H9 (cell line): ENCODE results near the gene GATA6. TPM values are rescaled to one million over a fixed set of nuclear protein-coding genes. Genes with fewer than 3 reads are reported as not detected.

Experiments
- DNase-seq: peaks from one replicate; pipeline ENCODE4 v3.0.0-alpha.2; 2017
- H2AFZ ChIP-seq: one replicate; pipeline ENCODE4 v1.6.1; 2013; ENCODE audit warnings: mild to moderate bottlenecking, low read length, control low read depth, moderate library complexity
- H2AK5ac ChIP-seq: 2 replicates; pipeline ENCODE4 v1.6.1; 2013; ENCODE audit warnings: low read length, control low read depth, mixed read lengths; ENCODE audit not compliant: insufficient read length
- H2BK120ac ChIP-seq: one replicate; pipeline ENCODE4 v1.6.1; 2013; ENCODE audit warnings: low read depth, mild to moderate bottlenecking, low read length, control low read depth, inconsistent platforms; ENCODE audit not compliant: poor library complexity, severe bottlenecking
- H2BK12ac ChIP-seq: 2 replicates; pipeline ENCODE4 v1.6.1; 2013; ENCODE audit warnings: low read length, control low read depth, mixed read lengths, low read depth; ENCODE audit not compliant: insufficient read length
- H2BK15ac ChIP-seq: 2 replicates; pipeline ENCODE4 v1.6.1; 2013; ENCODE audit warnings: low read depth, low read length, control low read depth
- H2BK20ac ChIP-seq: one replicate; pipeline ENCODE4 v1.6.1; 2013; ENCODE audit warnings: low read depth, mild to moderate bottlenecking, low read length, control low read depth, inconsistent platforms; ENCODE audit not compliant: poor library complexity, severe bottlenecking
- H2BK5ac ChIP-seq: 2 replicates; pipeline ENCODE4 v1.6.1; 2013; ENCODE audit warnings: low read length, control low read depth, mixed read lengths; ENCODE audit not compliant: insufficient read length
- H3K14ac ChIP-seq: 2 replicates; pipeline ENCODE4 v1.6.1; 2013; ENCODE audit warnings: low read length, control low read depth; ENCODE audit not compliant: insufficient read depth
- H3K18ac ChIP-seq: 2 replicates; pipeline ENCODE4 v1.6.1; 2013; ENCODE audit warnings: low read depth, mild to moderate bottlenecking, mixed read lengths, low read length, control low read depth; ENCODE audit not compliant: insufficient read length
- H3K23ac ChIP-seq: 2 replicates; pipeline ENCODE4 v1.6.1; 2013; ENCODE audit warnings: low read length, control low read depth, mixed read lengths, low read depth; ENCODE audit not compliant: insufficient read length
- H3K23me2 ChIP-seq: 2 replicates; pipeline ENCODE4 v1.6.1; 2013; ENCODE audit warnings: low read depth, mild to moderate bottlenecking, mixed read lengths, low read length, control low read depth; ENCODE audit not compliant: insufficient read length, poor library complexity, severe bottlenecking
- H3K27ac ChIP-seq: 2 replicates; pipeline ENCODE4 v1.5.1; 2013; ENCODE audit warnings: low read length, control low read depth, mixed read lengths, low read depth; ENCODE audit not compliant: insufficient read length
- H3K27me3 ChIP-seq: 2 replicates; pipeline ENCODE4 v1.6.1; 2013; ENCODE audit warnings: low read length, control low read depth, inconsistent platforms; ENCODE audit not compliant: insufficient read depth
- H3K4ac ChIP-seq: 2 replicates; pipeline ENCODE4 v1.6.1; 2013; ENCODE audit warnings: low read depth, mild to moderate bottlenecking, control low read depth, inconsistent platforms, low read length, moderate library complexity
- H3K4me1 ChIP-seq: 2 replicates; pipeline ENCODE4 v1.6.1; 2013; ENCODE audit warnings: low read length, control low read depth, inconsistent platforms; ENCODE audit not compliant: insufficient read depth
- H3K4me2 ChIP-seq: 2 replicates; pipeline ENCODE4 v1.6.1; 2013; ENCODE audit warnings: low read length, control low read depth, mixed read lengths; ENCODE audit not compliant: insufficient read length, insufficient read depth
- H3K56ac ChIP-seq: 2 replicates; pipeline ENCODE4 v1.6.1; 2013; ENCODE audit warnings: low read depth, mild to moderate bottlenecking, mixed read lengths, low read length, control low read depth; ENCODE audit not compliant: insufficient read length
- H3K79me1 ChIP-seq: 2 replicates; pipeline ENCODE4 v1.6.1; 2013; ENCODE audit warnings: low read depth, mild to moderate bottlenecking, moderate library complexity, low read length, control low read depth, inconsistent platforms; ENCODE audit not compliant: insufficient read depth, poor library complexity, severe bottlenecking
- H3K79me2 ChIP-seq: 2 replicates; pipeline ENCODE4 v1.6.1; 2013; ENCODE audit warnings: low read length, control low read depth, inconsistent platforms; ENCODE audit not compliant: insufficient read depth
- H3K9ac ChIP-seq: 2 replicates; pipeline ENCODE4 v1.6.1; 2013; ENCODE audit warnings: low read length, control low read depth, mixed read lengths; ENCODE audit not compliant: insufficient read length; ENCODE audit errors: extremely low read depth
- H3K9me3 ChIP-seq: one replicate; pipeline ENCODE4 v1.6.1; 2013; ENCODE audit warnings: low read depth, low read length, inconsistent platforms; ENCODE audit not compliant: control insufficient read depth
- H3T11ph ChIP-seq: one replicate; pipeline ENCODE4 v1.6.1; 2013; ENCODE audit warnings: mild to moderate bottlenecking, low read length, control low read depth, inconsistent platforms
- H4K20me1 ChIP-seq: one replicate; pipeline ENCODE4 v1.6.1; 2013; ENCODE audit not compliant: control insufficient read depth, insufficient read length, insufficient read depth
- H4K5ac ChIP-seq: 2 replicates; pipeline ENCODE4 v1.6.1; 2013; ENCODE audit warnings: low read depth, mild to moderate bottlenecking, mixed read lengths, low read length, control low read depth; ENCODE audit not compliant: insufficient read length
- H4K8ac ChIP-seq: replicated peaks from 2 replicates; pipeline ENCODE4 v1.6.1; 2013; ENCODE audit warnings: low read length, control low read depth, mixed read lengths, low read depth; ENCODE audit not compliant: insufficient read length
- H4K91ac ChIP-seq: 2 replicates; pipeline ENCODE4 v1.6.1; 2013; ENCODE audit warnings: low read depth, mild to moderate bottlenecking, moderate library complexity, mixed read lengths, low read length, control low read depth; ENCODE audit not compliant: insufficient read length
- H3K27ac Mint-ChIP-seq, 3 experiments: 2 replicates in 2 of 3; 3 replicates in 1 of 3; pipeline ENCODE4 v1.8.0; 2020 to 2021; ENCODE audit warnings: mixed read lengths in 3 of 3, mild to moderate bottlenecking in 1 of 3, moderate library complexity in 1 of 3
- H3K27me3 Mint-ChIP-seq: 2 replicates; pipeline ENCODE4 v1.8.0; 2021; ENCODE audit warnings: low read depth, mild to moderate bottlenecking, moderate library complexity, mixed read lengths
- H3K36me3 Mint-ChIP-seq, 3 experiments: 2 replicates in 2 of 3; 3 replicates in 1 of 3; pipeline ENCODE4 v1.8.0; 2020 to 2021; ENCODE audit warnings: low read depth in 3 of 3, mixed read lengths in 3 of 3; ENCODE audit not compliant: insufficient read depth in 1 of 3
- H3K4me1 Mint-ChIP-seq, 2 experiments: 2 replicates each; pipeline ENCODE4 v1.8.0; 2020; ENCODE audit warnings: mixed read lengths in 2 of 2
- H3K4me3 Mint-ChIP-seq, 2 experiments: 2 replicates in 1 of 2; 3 replicates in 1 of 2; pipeline ENCODE4 v1.8.0; 2020 to 2021; ENCODE audit warnings: mild to moderate bottlenecking in 2 of 2, mixed read lengths in 2 of 2, moderate library complexity in 1 of 2
- H3K9me3 Mint-ChIP-seq, 2 experiments: 2 replicates in 1 of 2; 3 replicates in 1 of 2; pipeline ENCODE4 v1.8.0; 2020; ENCODE audit warnings: mild to moderate bottlenecking in 2 of 2, mixed read lengths in 2 of 2, moderate library complexity in 1 of 2
- WGBS: extraction: QIAGEN DNeasy Blood & Tissue Kit; methylation state at CpG from one replicate; pipeline ENCODE4 v1.1.7; 2013; ENCODE audit warnings: missing lambda C conversion rate, low lambda C conversion rate, mixed read lengths; ENCODE audit not compliant: insufficient read length; ENCODE audit errors: extremely low coverage; 5-methylcytosine and 5-hydroxymethylcytosine counted together
- total RNA-seq: library from RNA; stranded (reverse); gene quantifications from 2 replicates; pipeline ENCODE4 v1.2.1, GENCODE V29; 2021
- TF ChIP-seq, protein P1 (sequence below): fragments of 200-600 bp; sonication (generic); conservative IDR thresholded peaks from 3 replicates; pipeline ENCODE4 v1.8.0; 2021; ENCODE audit warnings: antibody characterized with exemption, mild to moderate bottlenecking

The GATA6 gene
- total RNA-seq, 1 experiment from 2014 or later = not detected

DNA sequence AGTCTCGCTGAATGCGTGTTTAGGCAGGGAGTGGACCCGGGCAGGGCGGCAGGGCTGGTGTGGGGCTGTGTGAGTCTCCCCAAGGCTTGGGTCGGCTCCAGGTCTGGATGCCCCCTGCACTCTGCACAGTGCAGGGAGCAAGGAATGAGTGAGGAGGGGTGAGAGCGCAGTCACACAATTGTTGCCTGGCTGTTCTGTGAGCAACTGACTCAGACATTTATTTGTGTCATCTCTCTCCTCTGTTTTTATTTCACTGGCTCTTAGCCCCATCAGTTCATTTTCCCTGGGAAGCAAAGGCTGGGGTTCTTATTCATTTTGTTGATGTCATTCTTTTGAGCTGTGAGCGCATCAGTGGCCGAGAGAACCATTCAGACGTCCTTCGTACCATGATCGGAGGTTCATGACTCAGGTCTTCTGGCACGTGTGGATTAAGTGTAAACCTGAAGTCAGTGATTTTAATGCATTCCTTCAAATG lies 61.1 kb downstream of the GATA6 start:
- H3K23ac ChIP-seq = no peak overlapping the region
- H2BK15ac ChIP-seq = no peak overlapping the region
- H3K9me3 Mint-ChIP-seq = no peaks in the 10 kb centered on the region
- H3K23me2 ChIP-seq = no peaks in the 10 kb centered on the region
- no peaks in the 10 kb centered on the region for H3K9me3 ChIP-seq
- no peak overlapping the region for H3T11ph ChIP-seq
- no peak overlapping the region for H2BK120ac ChIP-seq
- H3K4me1 Mint-ChIP-seq = peaks cover 2 to 3% of the 10 kb centered on the region in 2 experiments; a peak in 3 of 4 replicates
- no CpG with 5 or more reads among the region's 12 CpGs for WGBS
- H3K27ac Mint-ChIP-seq = no peak overlapping the region; a peak in 1 of 7 replicates
- H2AFZ ChIP-seq = no peak overlapping the region
- H3K4ac ChIP-seq = no peak overlapping the region
- no peaks in the 10 kb centered on the region for H4K20me1 ChIP-seq
- no peak overlapping the region for H4K8ac ChIP-seq
- no peaks in the 10 kb centered on the region for H3K79me2 ChIP-seq
- H3K4me1 ChIP-seq = no peaks in the 10 kb centered on the region
- no peak overlapping the region for H2BK20ac ChIP-seq
- no peak overlapping the region for H4K91ac ChIP-seq
- H2BK5ac ChIP-seq = no peak overlapping the region
- H3K4me2 ChIP-seq = no peak overlapping the region
- H3K4me3 Mint-ChIP-seq = no peak overlapping the region
- H2AK5ac ChIP-seq = no peak overlapping the region
- H2BK12ac ChIP-seq = no peak overlapping the region
- no peak overlapping the region for H3K56ac ChIP-seq
- no peaks in the 10 kb centered on the region for H3K27me3 ChIP-seq
- H4K5ac ChIP-seq = no peak overlapping the region
- H3K9ac ChIP-seq = no peak overlapping the region
- H3K36me3 Mint-ChIP-seq = no peaks in the 10 kb centered on the region
- H3K18ac ChIP-seq = no peak overlapping the region
- no peak overlapping the region for H3K27ac ChIP-seq
- TF ChIP-seq, protein P1, sequence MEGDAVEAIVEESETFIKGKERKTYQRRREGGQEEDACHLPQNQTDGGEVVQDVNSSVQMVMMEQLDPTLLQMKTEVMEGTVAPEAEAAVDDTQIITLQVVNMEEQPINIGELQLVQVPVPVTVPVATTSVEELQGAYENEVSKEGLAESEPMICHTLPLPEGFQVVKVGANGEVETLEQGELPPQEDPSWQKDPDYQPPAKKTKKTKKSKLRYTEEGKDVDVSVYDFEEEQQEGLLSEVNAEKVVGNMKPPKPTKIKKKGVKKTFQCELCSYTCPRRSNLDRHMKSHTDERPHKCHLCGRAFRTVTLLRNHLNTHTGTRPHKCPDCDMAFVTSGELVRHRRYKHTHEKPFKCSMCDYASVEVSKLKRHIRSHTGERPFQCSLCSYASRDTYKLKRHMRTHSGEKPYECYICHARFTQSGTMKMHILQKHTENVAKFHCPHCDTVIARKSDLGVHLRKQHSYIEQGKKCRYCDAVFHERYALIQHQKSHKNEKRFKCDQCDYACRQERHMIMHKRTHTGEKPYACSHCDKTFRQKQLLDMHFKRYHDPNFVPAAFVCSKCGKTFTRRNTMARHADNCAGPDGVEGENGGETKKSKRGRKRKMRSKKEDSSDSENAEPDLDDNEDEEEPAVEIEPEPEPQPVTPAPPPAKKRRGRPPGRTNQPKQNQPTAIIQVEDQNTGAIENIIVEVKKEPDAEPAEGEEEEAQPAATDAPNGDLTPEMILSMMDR = no peak
- no peaks in the 10 kb centered on the region for H3K79me1 ChIP-seq
- DNase-seq = no peak
- H3K14ac ChIP-seq = no peak overlapping the region
- H3K27me3 Mint-ChIP-seq = peaks cover 15% of the 10 kb centered on the region
